Neural cell (in vitro differentiated cells): ENCODE measurements around the gene ABCB6. TPM values are rescaled to one million over a fixed set of nuclear protein-coding genes. Genes with fewer than 3 reads are reported as not detected.

Experiments used
- H2AFZ ChIP-seq: fragments of 200-600, 300-800 bp; sonication (generic), shearing (Covaris generic); 2 replicates; pipeline ENCODE4 v1.6.0; 2014; ENCODE audit warnings: low read depth, mild to moderate bottlenecking, antibody characterized with exemption, low read length, moderate library complexity
- H3F3A ChIP-seq: fragments of 200-600 bp; shearing (Covaris generic); 2 replicates; pipeline ENCODE4 v1.6.1; 2016; ENCODE audit warnings: mild to moderate bottlenecking, moderate library complexity, mixed read lengths, antibody characterized with exemption, low read length; ENCODE audit not compliant: insufficient read depth, poor library complexity, severe bottlenecking
- H3K27ac ChIP-seq: fragments of 200-600, 300-800 bp; sonication (generic), shearing (Covaris generic); 2 replicates; pipeline ENCODE4 v1.5.1; 2014; ENCODE audit warnings: mild to moderate bottlenecking, low read length, moderate library complexity
- H3K27me3 ChIP-seq: fragments of 300-800, 200-600 bp; sonication (generic), shearing (Covaris generic); 2 replicates; pipeline ENCODE4 v1.6.0; 2014; ENCODE audit warnings: mild to moderate bottlenecking, low read depth, low read length, moderate library complexity; ENCODE audit not compliant: insufficient read depth
- H3K36me3 ChIP-seq: fragments of 300-800, 200-600 bp; sonication (generic), shearing (Covaris generic); 2 replicates; pipeline ENCODE4 v1.5.1; 2014; ENCODE audit warnings: mild to moderate bottlenecking, antibody characterized with exemption, low read length, moderate library complexity; ENCODE audit not compliant: insufficient read depth
- H3K4me2 ChIP-seq: fragments of 300-800, 200-600 bp; sonication (generic), shearing (Covaris generic); 2 replicates; pipeline ENCODE4 v1.6.0; 2014; ENCODE audit warnings: mild to moderate bottlenecking, low read length
- H3K4me3 ChIP-seq: fragments of 300-800, 200-600 bp; sonication (generic), shearing (Covaris generic); 2 replicates; pipeline ENCODE4 v1.5.1; 2014; ENCODE audit warnings: mild to moderate bottlenecking, low read length, moderate library complexity
- H3K79me2 ChIP-seq: fragments of 200-600 bp; shearing (Covaris generic); replicated peaks from 2 replicates; pipeline ENCODE4 v1.6.0; 2014; ENCODE audit warnings: mild to moderate bottlenecking, low read length, moderate library complexity; ENCODE audit not compliant: insufficient read depth
- H3K9ac ChIP-seq: fragments of 300-800, 200-600 bp; sonication (generic), shearing (Covaris generic); 2 replicates; pipeline ENCODE4 v1.6.1; 2016; ENCODE audit warnings: mild to moderate bottlenecking, low read length, mixed read lengths
- H3K9me2 ChIP-seq: fragments of 200-600 bp; shearing (Covaris generic); 2 replicates; pipeline ENCODE4 v1.6.1; 2016; ENCODE audit warnings: mild to moderate bottlenecking, low read length, mixed read lengths; ENCODE audit not compliant: insufficient read depth
- H3K9me3 ChIP-seq: fragments of 200-600, 300-800 bp; sonication (generic), shearing (Covaris generic); 2 replicates; pipeline ENCODE4 v1.6.1; 2016; ENCODE audit warnings: mild to moderate bottlenecking, mixed run types, low read length, moderate library complexity, mixed read lengths
- H4K20me1 ChIP-seq: fragments of 200-600 bp; shearing (Covaris generic); 2 replicates; pipeline ENCODE4 v1.6.1; 2016; ENCODE audit warnings: mild to moderate bottlenecking, mixed run types; ENCODE audit not compliant: insufficient read depth
- CTCF ChIP-seq: fragments of 450-650 bp; IDR thresholded peaks from 2 replicates; pipeline ENCODE4 v1.5.1; 2014; ENCODE audit warnings: antibody characterized with exemption, mild to moderate bottlenecking, moderate library complexity; ENCODE audit not compliant: poor library complexity, severe bottlenecking
- EP300 ChIP-seq: fragments of 450-650 bp; conservative IDR thresholded peaks from 2 replicates; pipeline ENCODE4 v1.6.1; 2014; ENCODE audit warnings: antibody characterized with exemption, mild to moderate bottlenecking, moderate library complexity; ENCODE audit not compliant: poor library complexity, severe bottlenecking
- EZH2 ChIP-seq: fragments of 200-600, 300-800 bp; shearing (Covaris generic), sonication (generic); IDR thresholded peaks from 2 replicates; pipeline ENCODE4 v1.6.1; 2014; ENCODE audit warnings: antibody characterized with exemption, low read length, borderline replicate concordance, mild to moderate bottlenecking; ENCODE audit not compliant: insufficient read depth, poor library complexity, severe bottlenecking
- MXI1 ChIP-seq: fragments of 450-650 bp; conservative IDR thresholded peaks from 2 replicates; pipeline ENCODE4 v1.6.1; 2014; ENCODE audit warnings: antibody characterized with exemption, mild to moderate bottlenecking; ENCODE audit not compliant: poor library complexity, severe bottlenecking
- POLR2AphosphoS5 ChIP-seq: IDR thresholded peaks from 2 replicates; pipeline ENCODE4 v1.6.1; 2012
- RAD21 ChIP-seq: fragments of 450-650 bp; conservative IDR thresholded peaks from 2 replicates; pipeline ENCODE4 v1.6.1; 2014; ENCODE audit warnings: antibody characterized with exemption, mild to moderate bottlenecking, moderate library complexity
- REST ChIP-seq: IDR thresholded peaks from 2 replicates; pipeline ENCODE4 v1.6.1; 2012; ENCODE audit warnings: borderline replicate concordance
- SMC3 ChIP-seq: fragments of 450-650 bp; conservative IDR thresholded peaks from 2 replicates; pipeline ENCODE4 v1.6.1; 2014; ENCODE audit warnings: antibody characterized with exemption, mild to moderate bottlenecking, moderate library complexity; ENCODE audit not compliant: poor library complexity
- TAF1 ChIP-seq: IDR thresholded peaks from 2 replicates; pipeline ENCODE4 v1.6.1; 2012; ENCODE audit warnings: low read depth
- polyA plus RNA-seq: library from polyadenylated mRNA; depleted of rRNA; stranded (reverse); fragments of >200 nt; gene quantifications from 2 replicates; pipeline ENCODE4 v1.2.3, GENCODE V29; 2014

Gene ABCB6
- polyA plus RNA-seq, 1 donor from 2014 or later = 28.1 TPM

- Histone ChIP-seq H3K27me3 (no peaks in the 10 kb centered on the region), H3K9ac (no peak overlapping the region), H3K79me2 (no peaks in the 10 kb centered on the region), H4K20me1 (no peaks in the 10 kb centered on the region), H3K9me3 (no peaks in the 10 kb centered on the region), H3K27ac (no peak overlapping the region), H3K4me3 (no peak overlapping the region), H2AFZ (no peak overlapping the region), H3K4me2 (no peak overlapping the region), H3F3A (no peaks in the 10 kb centered on the region), H3K9me2 (no peaks in the 10 kb centered on the region), H3K36me3 (no peaks in the 10 kb centered on the region)
- TF ChIP-seq TAF1 (no peak), EZH2 (no peak), MXI1 (no peak), SMC3 (no peak), CTCF (no peak), EP300 (no peak), RAD21 (no peak), POLR2AphosphoS5 (no peak), REST (no peak)
These were observed 5.2 kb downstream of the ABCB6 start for GRCh38 chr2:219213486-219214071.

- H3K36me3 ChIP-seq = no peaks in the 10 kb centered on the region
These were observed 5.7 kb downstream of the ABCB6 start for GRCh38 chr2:219213026-219213415.

More at GRCh38 chr2:219213026-219213415, 5.7 kb downstream of the ABCB6 start:
- H3K79me2 ChIP-seq = no peaks in the 10 kb centered on the region
- H3K27ac ChIP-seq = no peak overlapping the region
- no peak overlapping the region for H3K9ac ChIP-seq
- TF ChIP-seq RAD21 (no peak), SMC3 (no peak), CTCF (no peak), REST (no peak), POLR2AphosphoS5 (no peak), TAF1 (no peak), EZH2 (no peak), EP300 (no peak), MXI1 (no peak)
- no peaks in the 10 kb centered on the region for H3F3A ChIP-seq
- no peak overlapping the region for H2AFZ ChIP-seq
- no peaks in the 10 kb centered on the region for H3K9me2 ChIP-seq
- no peak overlapping the region for H3K4me3 ChIP-seq
- no peaks in the 10 kb centered on the region for H3K27me3 ChIP-seq
- H3K4me2 ChIP-seq = no peak overlapping the region
- H4K20me1 ChIP-seq = no peaks in the 10 kb centered on the region
- no peaks in the 10 kb centered on the region for H3K9me3 ChIP-seq
